Measurements from ENCODE around the gene DHX8. TPM values are rescaled to one million over a fixed set of nuclear protein-coding genes. Genes with fewer than 3 reads are reported as not detected.

Gene DHX8
- total RNA-seq, 6 experiments from 2014 or later, result 57.2 to 65.6 (median 61.7) TPM

- Mint-ChIP-seq H3K4me3 (no peak overlapping the region), H3K9me3 (no peaks in the 10 kb centered on the region), H3K4me1 (ENCODE audit: low read depth) (peaks cover 23% of the 10 kb centered on the region), H3K27me3 (ENCODE audit: insufficient read depth) (no peaks in the 10 kb centered on the region; the same call in 1 of the 2 replicates), H3K27ac (peak overlapping the region; percentile 3), H3K36me3 (ENCODE audit: low read depth) (no peaks in the 10 kb centered on the region)
- peak; percentile 46 for DNase-seq
- TF ChIP-seq CTCF (IDR thresholded peaks at IDR 0.05), result no peak
These were observed 41.1 kb upstream of the DHX8 start for GRCh38 chr17:43442711-43443110.

- H3K27ac Mint-ChIP-seq, result no peak overlapping the region
- no peaks in the 10 kb centered on the region for H3K9me3 Mint-ChIP-seq
- peaks cover 23% of the 10 kb centered on the region for H3K4me1 Mint-ChIP-seq (ENCODE audit: low read depth)
- H3K4me3 Mint-ChIP-seq, result no peak overlapping the region
- TF ChIP-seq CTCF (IDR thresholded peaks at IDR 0.05), result no peak
- H3K36me3 Mint-ChIP-seq (ENCODE audit: low read depth), result no peaks in the 10 kb centered on the region
- DNase-seq, result no peak
- no peaks in the 10 kb centered on the region; the same call in 1 of the 2 replicates for H3K27me3 Mint-ChIP-seq (ENCODE audit: insufficient read depth)
These were observed 40.4 kb upstream of the DHX8 start for GRCh38 chr17:43443381-43443780.

- Mint-ChIP-seq H3K9me3 (no peaks in the 10 kb centered on the region), H3K36me3 (ENCODE audit: low read depth) (no peaks in the 10 kb centered on the region), H3K4me1 (ENCODE audit: low read depth) (peaks cover 24% of the 10 kb centered on the region), H3K4me3 (no peak overlapping the region), H3K27me3 (ENCODE audit: insufficient read depth) (no peaks in the 10 kb centered on the region; the same call in 1 of the 2 replicates), H3K27ac (0 out of 2 replicates have a peak overlapping the region, but pooled peaks have one; percentile 10)
- TF ChIP-seq CTCF (IDR thresholded peaks at IDR 0.05), result no peak
- DNase-seq, result no peak
These were observed 39.4 kb upstream of the DHX8 start for GRCh38 chr17:43444223-43445008.

GRCh38 chr17:43445009-43445589, 38.7 kb upstream of the DHX8 start:
- Mint-ChIP-seq H3K27me3 (ENCODE audit: insufficient read depth) (no peaks in the 10 kb centered on the region; the same call in 1 of the 2 replicates), H3K36me3 (ENCODE audit: low read depth) (no peaks in the 10 kb centered on the region), H3K4me3 (no peak overlapping the region), H3K27ac (no peak overlapping the region), H3K4me1 (ENCODE audit: low read depth) (peaks cover 31% of the 10 kb centered on the region), H3K9me3 (no peaks in the 10 kb centered on the region)
- no peak for TF ChIP-seq CTCF (IDR thresholded peaks at IDR 0.05)
- DNase-seq, result no peak

- H3K9me3 Mint-ChIP-seq, result no peaks in the 10 kb centered on the region
- no peaks in the 10 kb centered on the region; the same call in 1 of the 2 replicates for H3K27me3 Mint-ChIP-seq (ENCODE audit: insufficient read depth)
- H3K4me1 Mint-ChIP-seq (ENCODE audit: low read depth), result peaks cover 31% of the 10 kb centered on the region
These were observed 37.0 kb upstream of the DHX8 start for GRCh38 chr17:43446773-43447172.

More at GRCh38 chr17:43446773-43447172, 37.0 kb upstream of the DHX8 start:
- H3K36me3 Mint-ChIP-seq (ENCODE audit: low read depth), result no peaks in the 10 kb centered on the region
- no peak overlapping the region for H3K4me3 Mint-ChIP-seq
- no peak for TF ChIP-seq CTCF (IDR thresholded peaks at IDR 0.05)
- no peak for DNase-seq
- no peak overlapping the region for H3K27ac Mint-ChIP-seq

All from HFFc6 (cell line).